Activated CD8-positive, alpha-beta memory T cell treated with anti-CD3 and anti-CD28 coated beads, Interleukin-2, amount 10 ng/mL, durations not matched to agents 7 days and 5 days (primary cell): ENCODE data around the gene PARVB. TPM values are rescaled to one million over a fixed set of nuclear protein-coding genes. Genes with fewer than 3 reads are reported as not detected.

Experiments
- ATAC-seq: fragments of 150-1000 bp; cut with Tn5 transposase; one replicate; pipeline ENCODE4 v1.10.0; 2021; ENCODE audit warnings: moderate library complexity
- CTCF ChIA-PET: fragments of 350-600 bp; sonication (Branson Sonifier 250); formaldehyde crosslinking; loops from one replicate; lab custom pipeline; 2021; ENCODE audit warnings: antibody characterized with exemption; lab: Charles Lee
- DNase-seq: peaks from one replicate; pipeline ENCODE4 v3.0.0-alpha.2; 2020
- H3K27ac Mint-ChIP-seq: one replicate; pipeline ENCODE4 v1.8.0; 2021; ENCODE audit warnings: mild to moderate bottlenecking, mixed read lengths
- H3K27me3 Mint-ChIP-seq: one replicate; pipeline ENCODE4 v1.8.0; 2021; ENCODE audit warnings: mixed read lengths
- H3K36me3 Mint-ChIP-seq: one replicate; pipeline ENCODE4 v1.8.0; 2021; ENCODE audit warnings: mild to moderate bottlenecking, mixed read lengths
- H3K4me1 Mint-ChIP-seq: one replicate; pipeline ENCODE4 v1.8.0; 2021; ENCODE audit warnings: mixed read lengths
- H3K4me3 Mint-ChIP-seq: one replicate; pipeline ENCODE4 v1.8.0; 2021; ENCODE audit warnings: mild to moderate bottlenecking, moderate library complexity, mixed read lengths
- H3K9me3 Mint-ChIP-seq: one replicate; pipeline ENCODE4 v1.8.0; 2022; ENCODE audit warnings: low read depth, mixed read lengths
- total RNA-seq, 2 experiments: library from RNA; stranded (reverse); gene quantifications; one replicate each; pipeline ENCODE4 v1.2.3, GENCODE V29; 2021

The PARVB gene
- total RNA-seq, 2 experiments from 2014 or later: 56.9 to 66.9 TPM

DNA sequence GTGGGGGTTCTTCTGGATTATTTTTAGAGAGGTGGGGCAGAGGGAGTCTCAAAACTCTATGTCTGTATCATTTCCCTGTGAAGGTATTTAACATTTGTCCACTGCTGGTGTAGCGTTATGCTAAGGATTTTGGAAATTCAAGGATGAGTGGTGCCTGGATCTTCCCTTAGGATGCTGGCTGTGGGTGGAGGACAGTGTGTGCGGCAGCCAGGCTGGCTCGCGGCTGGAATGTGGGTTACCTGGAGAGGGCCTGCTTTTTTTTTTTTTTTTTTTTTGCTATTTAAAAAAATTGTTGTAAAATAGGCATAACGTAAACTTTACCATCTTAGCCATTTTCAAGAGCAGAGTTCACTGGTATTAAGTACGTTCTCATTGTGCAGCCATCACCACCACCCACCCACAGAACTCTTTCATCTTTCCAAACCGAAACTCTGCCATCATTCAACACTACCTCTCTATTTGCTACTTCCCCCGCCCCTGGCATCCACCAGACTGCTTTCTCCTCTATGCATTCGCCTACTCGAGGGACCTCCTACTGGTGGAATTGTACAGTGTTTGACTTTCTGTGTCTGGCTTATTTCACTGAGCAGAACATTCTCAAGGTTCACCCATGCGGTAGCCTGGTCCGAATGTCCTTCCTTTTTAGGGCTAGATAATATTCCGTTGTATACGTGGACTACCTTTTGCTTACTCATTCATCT lies 67.1 kb downstream of the PARVB start:
- Mint-ChIP-seq H3K36me3 (peaks cover 4% of the 10 kb centered on the region), H3K27me3 (no peaks in the 10 kb centered on the region), H3K9me3 (no peaks in the 10 kb centered on the region), H3K27ac (no peak overlapping the region), H3K4me3 (no peak overlapping the region), H3K4me1 (peaks cover 4% of the 10 kb centered on the region)
- DNase-seq (no peak), ATAC-seq (peak; percentile 70)
- CTCF ChIA-PET: interaction anchor here (2.0 kb wide), 1 partner anchor 10 kb away, joined by 5 read pairs; no protein-coding TSS in a partner anchor

DNA sequence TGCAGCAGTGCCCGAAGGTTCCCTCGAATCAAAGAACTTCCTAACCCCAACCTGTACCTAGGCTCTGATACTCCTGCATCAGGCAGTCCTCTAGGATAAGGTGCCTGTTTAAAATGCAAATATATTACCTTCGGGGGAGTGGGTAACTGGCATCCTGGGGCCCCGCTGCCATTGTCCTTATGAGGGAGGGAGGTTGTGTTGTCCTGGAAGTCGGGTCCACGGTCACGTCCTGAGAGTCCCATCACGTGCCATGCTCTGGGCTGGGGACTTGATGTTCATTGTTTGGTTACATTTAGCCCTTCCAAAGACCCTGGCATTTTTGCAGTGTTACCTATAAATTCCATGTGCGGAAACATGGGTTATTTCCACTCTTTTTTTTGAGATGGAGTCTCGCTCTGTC lies 67.6 kb downstream of the PARVB start:
- no peak overlapping the region for H3K4me3 Mint-ChIP-seq
- no peaks in the 10 kb centered on the region for H3K9me3 Mint-ChIP-seq
- H3K36me3 Mint-ChIP-seq: peaks cover 5% of the 10 kb centered on the region
- DNase-seq (no peak), ATAC-seq (no peak)
- H3K4me1 Mint-ChIP-seq: peaks cover 4% of the 10 kb centered on the region
- CTCF ChIA-PET: no interaction called here
- no peaks in the 10 kb centered on the region for H3K27me3 Mint-ChIP-seq
- H3K27ac Mint-ChIP-seq: no peak overlapping the region

DNA sequence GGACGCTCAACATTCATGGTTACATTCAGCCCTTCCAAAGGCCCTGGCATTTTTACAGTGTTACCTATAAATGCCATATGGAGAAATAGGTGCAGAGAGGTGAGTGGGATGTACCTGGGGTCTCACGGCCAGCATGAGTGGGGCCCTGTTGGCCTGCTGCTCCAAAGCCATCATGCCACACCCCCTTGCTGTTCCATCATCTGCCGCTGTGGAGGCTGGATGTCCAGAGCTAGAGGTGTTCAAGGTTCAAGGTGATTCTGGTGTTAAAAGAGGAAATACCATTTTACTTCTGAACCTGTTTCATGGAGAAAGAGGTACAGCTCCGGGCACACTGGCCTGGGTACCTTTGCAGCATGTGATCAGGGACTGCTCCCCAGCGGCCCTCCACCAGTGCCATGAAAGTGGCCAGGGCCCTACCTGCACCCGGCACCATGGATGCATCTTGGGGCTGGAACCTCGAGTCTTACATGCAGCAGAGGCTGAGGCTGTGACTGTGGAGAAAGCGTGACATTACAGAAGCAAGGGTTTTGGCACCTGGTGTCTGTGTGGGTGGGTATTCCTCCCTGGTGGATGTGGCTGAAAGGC lies 68.6 kb downstream of the PARVB start:
- CTCF ChIA-PET: interaction anchor here (1.0 to 1.6 kb wide), 2 partner anchors 12 to 99 kb away, joined by 3 to 4 read pairs; no protein-coding TSS in a partner anchor
- H3K27ac Mint-ChIP-seq: no peak overlapping the region

DNA sequence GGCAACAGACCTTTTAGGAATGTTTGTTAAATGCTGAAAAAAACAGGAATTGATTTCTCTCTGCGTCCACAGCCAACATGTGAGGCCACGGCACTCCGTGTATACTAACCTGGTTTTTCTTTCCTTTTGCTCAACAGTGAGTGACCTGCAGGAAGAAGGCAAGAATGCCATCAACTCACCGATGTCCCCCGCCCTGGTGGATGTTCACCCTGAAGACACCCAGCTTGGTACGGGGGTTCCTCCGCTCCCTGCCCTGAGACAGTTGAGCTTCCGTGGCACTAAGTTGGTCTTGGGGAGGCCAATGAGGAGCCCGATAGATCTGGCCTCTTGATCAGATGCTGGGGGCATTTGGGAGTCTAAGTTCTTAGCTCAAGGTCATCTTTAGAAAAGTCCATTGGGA lies 69.7 kb downstream of the PARVB start:
- CTCF ChIA-PET: no interaction called here
- H3K27me3 Mint-ChIP-seq: no peaks in the 10 kb centered on the region
- H3K4me3 Mint-ChIP-seq: no peak overlapping the region
- no peak for ATAC-seq
- peaks cover 4% of the 10 kb centered on the region for H3K4me1 Mint-ChIP-seq
- DNase-seq: no peak
- no peaks in the 10 kb centered on the region for H3K9me3 Mint-ChIP-seq
- no peak overlapping the region for H3K27ac Mint-ChIP-seq
- peaks cover 5% of the 10 kb centered on the region for H3K36me3 Mint-ChIP-seq

More for the DNA sequence above, 68.6 kb downstream of the PARVB start:
- Mint-ChIP-seq H3K4me3 (no peak overlapping the region), H3K9me3 (no peaks in the 10 kb centered on the region), H3K27me3 (no peaks in the 10 kb centered on the region), H3K36me3 (peaks cover 5% of the 10 kb centered on the region), H3K4me1 (peaks cover 4% of the 10 kb centered on the region)
- DNase-seq: no peak
- no peak for ATAC-seq

DNA sequence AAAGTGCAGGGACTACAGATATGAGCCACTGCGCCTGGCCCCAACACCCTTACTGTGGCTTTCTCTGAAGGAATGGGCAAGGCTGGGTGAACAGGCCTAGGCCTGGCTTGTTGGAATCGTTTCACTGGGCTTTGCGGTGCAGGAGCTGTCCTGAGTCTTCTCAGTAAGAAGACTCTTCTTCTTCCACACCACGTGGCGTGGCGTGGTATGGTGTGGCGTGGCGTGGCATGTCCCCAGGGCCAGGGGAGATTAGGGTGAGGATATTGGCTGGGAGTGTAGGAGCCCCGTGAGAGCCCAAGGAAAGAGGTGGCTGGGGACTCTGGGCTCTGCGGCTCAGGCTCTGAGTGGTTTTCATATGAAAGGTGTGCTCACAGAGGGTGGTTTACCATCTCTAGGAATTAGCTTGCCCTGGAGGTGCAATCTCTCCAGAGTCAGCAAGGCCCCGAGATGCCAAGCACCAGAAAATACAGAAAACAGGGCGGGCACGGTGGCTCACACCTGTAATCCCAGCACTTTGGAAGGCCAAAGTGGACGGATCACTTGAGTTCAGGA lies 70.7 kb downstream of the PARVB start:
- CTCF ChIA-PET: interaction anchor here (1.1 to 1.2 kb wide), 2 partner anchors 11 to 13 kb away, joined by 3 to 4 read pairs; no protein-coding TSS in a partner anchor
- DNase-seq: no peak
- Mint-ChIP-seq H3K9me3 (no peaks in the 10 kb centered on the region), H3K27me3 (no peaks in the 10 kb centered on the region), H3K4me1 (peaks cover 4% of the 10 kb centered on the region), H3K27ac (no peak overlapping the region), H3K36me3 (peaks cover 5% of the 10 kb centered on the region), H3K4me3 (no peak overlapping the region)
- ATAC-seq: no peak

DNA sequence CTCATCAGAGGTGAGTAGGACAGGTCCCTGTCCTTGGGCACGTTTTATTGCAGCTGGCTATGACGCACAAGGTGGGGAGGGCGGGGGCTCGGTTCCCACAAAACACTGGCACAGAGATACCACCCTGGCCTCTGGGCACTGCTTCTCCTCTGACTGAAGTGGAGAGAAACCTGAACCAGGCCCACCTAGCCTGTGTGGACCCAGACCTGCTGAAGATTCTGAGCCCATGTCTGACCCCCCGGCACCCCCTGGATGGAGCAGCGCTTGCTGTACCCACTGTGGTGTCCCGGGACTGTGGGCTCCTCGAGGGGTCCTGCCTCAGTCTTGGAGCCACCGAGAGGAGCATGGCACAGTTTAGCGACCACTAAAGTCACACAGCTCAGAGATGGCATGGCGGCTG lies 72.6 kb downstream of the PARVB start:
- H3K4me3 Mint-ChIP-seq: no peak overlapping the region
- H3K36me3 Mint-ChIP-seq: peaks cover 8% of the 10 kb centered on the region
- no peaks in the 10 kb centered on the region for H3K27me3 Mint-ChIP-seq
- no peak overlapping the region for H3K27ac Mint-ChIP-seq
- DNase-seq (no peak), ATAC-seq (no peak)
- H3K4me1 Mint-ChIP-seq: no peaks in the 10 kb centered on the region
- H3K9me3 Mint-ChIP-seq: no peaks in the 10 kb centered on the region
- CTCF ChIA-PET: no interaction called here

DNA sequence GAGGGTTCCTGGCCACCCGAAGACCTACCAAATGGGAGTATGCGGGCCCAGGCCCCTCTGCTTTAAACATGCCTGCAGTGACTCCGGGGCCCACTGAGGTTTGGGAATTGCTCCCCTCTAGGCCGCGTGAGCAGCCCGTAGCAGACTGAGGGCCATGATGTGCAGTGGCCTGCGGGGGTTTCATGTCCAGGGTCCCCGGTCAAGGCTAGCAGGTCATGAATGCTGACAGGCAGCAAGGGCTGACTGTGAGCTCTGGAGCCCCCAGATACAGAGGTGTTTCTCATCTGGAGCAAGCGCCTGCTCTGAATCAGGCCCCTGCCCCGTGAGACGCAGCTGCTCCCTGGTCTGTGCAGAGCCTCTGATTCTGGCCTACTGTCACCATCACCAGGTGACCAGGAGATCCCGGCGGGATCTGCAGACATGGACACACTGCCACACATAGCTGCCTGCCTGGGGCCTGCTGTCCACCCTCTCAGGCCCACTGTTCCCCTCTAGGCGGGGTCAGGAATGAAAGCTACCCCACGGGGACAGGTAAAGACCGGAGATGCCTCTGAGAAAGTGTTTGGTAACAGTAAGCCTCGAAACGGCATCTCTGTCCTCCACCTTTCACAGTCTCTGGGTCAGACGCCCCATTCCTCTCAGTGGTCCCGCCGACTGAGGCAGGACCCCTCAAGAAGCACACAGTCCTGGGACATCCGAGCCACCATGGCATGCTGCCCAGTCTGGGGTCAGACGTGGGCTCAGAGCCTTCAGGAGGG lies 73.3 kb downstream of the PARVB start:
- CTCF ChIA-PET: interaction anchor here (0.6 to 1.3 kb wide), 3 partner anchors 16 to 164 kb away, joined by 3 read pairs; no protein-coding TSS in a partner anchor
- Mint-ChIP-seq H3K4me1 (no peaks in the 10 kb centered on the region), H3K36me3 (peaks cover 12% of the 10 kb centered on the region), H3K27me3 (no peaks in the 10 kb centered on the region), H3K9me3 (no peaks in the 10 kb centered on the region), H3K27ac (no peak overlapping the region), H3K4me3 (no peak overlapping the region)
- no peak for DNase-seq
- no peak for ATAC-seq

DNA sequence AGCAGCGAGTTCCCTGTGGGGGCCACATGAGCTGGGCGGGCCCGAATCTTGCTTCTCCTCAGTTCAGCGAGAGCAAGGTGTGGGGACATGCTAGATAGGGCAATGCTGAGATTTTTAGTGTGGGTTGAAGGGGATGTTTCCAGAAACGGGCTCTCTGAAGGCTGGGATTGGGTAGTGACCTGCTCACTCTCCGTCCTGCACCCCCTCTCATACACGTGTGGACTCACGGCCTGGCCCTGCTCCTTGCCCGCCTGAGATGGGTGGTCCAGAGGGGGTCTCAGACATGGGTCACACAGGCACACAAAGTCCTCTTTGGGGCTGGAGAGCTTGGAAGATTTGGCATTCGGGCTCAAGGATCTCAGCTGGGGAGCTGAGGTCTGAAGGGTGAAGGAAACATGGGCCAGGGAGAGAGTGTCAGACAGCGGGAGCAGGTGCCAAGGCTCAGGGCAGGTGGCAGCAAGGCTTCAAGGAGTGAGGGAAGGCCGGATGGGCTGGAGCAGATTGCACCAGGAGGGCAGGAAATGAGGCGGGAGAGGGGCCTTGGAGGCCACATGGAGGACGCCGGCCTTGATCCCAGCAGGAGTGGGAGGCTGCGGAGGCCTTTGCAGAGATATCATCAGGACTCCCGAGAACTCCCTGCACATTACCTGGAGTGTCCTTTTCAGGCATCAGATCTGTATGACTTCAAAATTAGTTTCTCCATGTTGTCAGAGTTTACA lies 74.1 kb downstream of the PARVB start:
- DNase-seq (no peak), ATAC-seq (no peak)
- CTCF ChIA-PET: interaction anchor here (1.0 to 1.3 kb wide), 2 partner anchors 17 to 105 kb away, joined by 3 read pairs; no protein-coding TSS in a partner anchor
- H3K36me3 Mint-ChIP-seq: peaks cover 14% of the 10 kb centered on the region
- H3K27ac Mint-ChIP-seq: peak overlapping the region; percentile 26
- H3K4me3 Mint-ChIP-seq: no peak overlapping the region
- no peaks in the 10 kb centered on the region for H3K9me3 Mint-ChIP-seq
- H3K27me3 Mint-ChIP-seq: no peaks in the 10 kb centered on the region
- H3K4me1 Mint-ChIP-seq: no peaks in the 10 kb centered on the region

DNA sequence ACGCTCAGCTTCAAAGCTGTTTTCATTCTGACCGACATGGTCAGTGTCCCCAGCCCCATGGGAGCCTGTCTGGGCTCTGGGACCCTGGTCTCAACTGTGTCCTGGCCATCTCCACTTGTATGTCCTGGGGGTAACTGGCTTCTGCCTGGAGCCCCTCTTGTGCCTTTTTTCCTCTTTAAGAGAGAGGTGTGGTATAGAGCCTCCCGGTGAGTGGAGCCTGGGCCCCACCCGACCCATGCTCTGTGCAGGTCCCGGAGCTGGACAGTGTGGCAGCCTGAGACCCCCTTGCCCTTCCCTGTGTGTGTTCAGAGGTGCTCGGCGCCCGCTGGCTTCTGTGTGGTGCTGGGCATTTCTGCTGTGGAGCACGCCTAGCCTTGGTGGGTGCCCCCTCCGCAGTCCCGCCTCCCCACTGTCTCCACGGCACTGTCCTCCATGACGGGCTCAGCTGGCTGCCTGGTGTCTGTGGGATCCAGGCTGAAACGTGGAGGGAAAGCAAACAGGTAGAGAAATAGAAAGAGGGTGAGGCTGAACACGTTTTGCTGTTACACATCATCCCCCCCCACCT lies 74.9 kb downstream of the PARVB start:
- CTCF ChIA-PET: no interaction called here
- Mint-ChIP-seq H3K4me1 (no peaks in the 10 kb centered on the region), H3K27me3 (no peaks in the 10 kb centered on the region), H3K27ac (no peak overlapping the region), H3K4me3 (no peak overlapping the region), H3K36me3 (peaks cover 15% of the 10 kb centered on the region), H3K9me3 (no peaks in the 10 kb centered on the region)
- no peak for DNase-seq
- no peak for ATAC-seq

DNA sequence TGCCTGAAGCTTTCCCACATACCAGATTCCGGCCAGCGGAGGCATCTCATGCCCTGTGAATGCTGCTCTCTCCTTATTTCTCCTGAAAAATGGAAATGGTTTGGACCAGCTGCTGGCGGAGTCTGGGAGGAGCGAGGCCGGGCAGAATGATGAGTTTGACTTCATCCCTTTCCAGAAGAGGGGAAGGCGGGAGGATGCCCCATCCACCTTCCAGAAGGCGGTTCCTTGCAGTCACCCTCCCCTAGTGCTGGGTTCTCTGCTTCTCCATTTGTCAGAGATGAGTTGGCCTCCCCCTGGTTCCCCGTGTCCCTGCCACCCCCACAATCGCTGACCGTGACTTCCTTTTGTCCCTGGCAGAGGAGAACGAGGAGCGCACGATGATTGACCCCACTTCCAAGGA lies 75.6 kb downstream of the PARVB start:
- no peak for ATAC-seq
- CTCF ChIA-PET: no interaction called here

DNA sequence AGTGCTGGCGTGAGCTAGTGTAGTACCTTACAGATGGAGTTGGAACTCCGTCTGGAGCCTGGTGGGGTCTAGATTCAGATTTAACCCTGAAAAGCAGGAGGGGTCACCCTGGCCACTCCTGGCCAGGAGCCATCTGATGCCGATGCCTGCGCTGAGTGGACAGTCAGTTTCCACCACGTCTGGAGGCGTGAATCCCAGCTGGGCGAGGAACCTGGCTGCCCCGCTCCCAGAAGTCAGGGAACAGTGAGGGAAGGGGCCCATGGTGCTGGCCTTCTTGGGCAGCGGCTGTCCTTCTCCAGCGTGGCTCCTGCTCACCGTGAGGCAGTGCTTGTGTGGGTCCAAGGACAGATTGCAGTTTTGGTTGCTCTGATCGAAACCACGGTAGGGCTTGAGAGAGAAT lies 76.3 kb downstream of the PARVB start:
- peaks cover 17% of the 10 kb centered on the region for H3K36me3 Mint-ChIP-seq

More for the DNA sequence above, 75.6 kb downstream of the PARVB start:
- Mint-ChIP-seq H3K27ac (no peak overlapping the region), H3K4me1 (no peaks in the 10 kb centered on the region), H3K36me3 (peaks cover 17% of the 10 kb centered on the region), H3K4me3 (no peak overlapping the region), H3K9me3 (no peaks in the 10 kb centered on the region), H3K27me3 (no peaks in the 10 kb centered on the region)
- no peak for DNase-seq

DNA sequence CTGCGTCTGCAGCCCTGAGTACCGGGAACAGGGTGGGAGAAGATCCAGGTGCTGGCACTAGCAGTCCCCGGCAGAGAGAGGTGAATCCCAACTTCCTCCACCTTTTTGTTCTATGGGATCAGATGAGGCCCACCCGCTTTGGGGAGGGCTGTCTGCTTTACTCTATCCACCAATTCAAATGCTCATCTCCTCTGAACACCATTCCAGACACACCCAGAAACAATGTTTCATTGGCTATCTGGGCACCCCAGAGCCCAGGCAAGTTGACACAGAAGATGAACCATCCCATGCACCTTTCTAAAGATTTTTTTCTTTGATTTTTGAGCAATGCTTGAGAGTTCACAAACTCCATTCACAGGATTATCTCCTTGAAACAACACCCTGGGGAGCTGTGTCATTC lies 78.0 kb downstream of the PARVB start:
- Mint-ChIP-seq H3K4me3 (no peak overlapping the region), H3K9me3 (no peaks in the 10 kb centered on the region), H3K27me3 (no peaks in the 10 kb centered on the region), H3K36me3 (peaks cover 16% of the 10 kb centered on the region), H3K27ac (no peak overlapping the region), H3K4me1 (peaks cover 7% of the 10 kb centered on the region)
- DNase-seq (no peak), ATAC-seq (no peak)
- CTCF ChIA-PET: no interaction called here

More for the DNA sequence above, 76.3 kb downstream of the PARVB start:
- CTCF ChIA-PET: no interaction called here
- no peaks in the 10 kb centered on the region for H3K4me1 Mint-ChIP-seq
- DNase-seq (no peak), ATAC-seq (no peak)
- no peak overlapping the region for H3K27ac Mint-ChIP-seq
- no peaks in the 10 kb centered on the region for H3K27me3 Mint-ChIP-seq
- H3K9me3 Mint-ChIP-seq: no peaks in the 10 kb centered on the region
- no peak overlapping the region for H3K4me3 Mint-ChIP-seq
